Ectodermal cell (in vitro differentiated cells): ENCODE results near the gene DIS3L2.
"Not testable (repeated sequence)": the region's sequence is repeated elsewhere in the genome, so short reads cannot be mapped to it uniquely, and the experiment has no call there.

Experiments
- H3K27ac ChIP-seq: 2 replicates; pipeline ENCODE4 v1.7.0; 2013; ENCODE audit warnings: mild to moderate bottlenecking, low read depth, low read length; ENCODE audit not compliant: insufficient read depth, poor library complexity, severe bottlenecking
- H3K27me3 ChIP-seq: 2 replicates; pipeline ENCODE4 v1.7.0; 2013; ENCODE audit warnings: mild to moderate bottlenecking, low read length; ENCODE audit not compliant: insufficient read depth, control insufficient read depth, poor library complexity, severe bottlenecking
- H3K36me3 ChIP-seq: one replicate; pipeline ENCODE4 v1.7.0; 2013; ENCODE audit warnings: low read length; ENCODE audit not compliant: control insufficient read depth, insufficient read depth
- H3K4me1 ChIP-seq: one replicate; pipeline ENCODE4 v1.7.0; 2013; ENCODE audit warnings: low read length; ENCODE audit not compliant: control insufficient read depth, insufficient read depth
- H3K4me3 ChIP-seq: 2 replicates; pipeline ENCODE4 v1.7.0; 2013; ENCODE audit warnings: low read depth, low read length, control low read depth; ENCODE audit not compliant: insufficient read depth
- H3K9me3 ChIP-seq: 2 replicates; pipeline ENCODE4 v1.7.0; 2013; ENCODE audit warnings: mild to moderate bottlenecking, low read length, moderate library complexity; ENCODE audit not compliant: control insufficient read depth
- WGBS, 2 experiments: methylation state at CpG; one replicate each; pipeline ENCODE4 v1.1.7; 2013; ENCODE audit warnings: missing lambda C conversion rate in 2 of 2; 5-methylcytosine and 5-hydroxymethylcytosine counted together

DIS3L2 gene

GRCh38 chr2:232321817-232322559 is 360.5 kb downstream of the DIS3L2 start:
- no peak overlapping the region for H3K4me3 ChIP-seq
- H3K27me3 ChIP-seq: no peaks in the 10 kb centered on the region
- peaks cover 5% of the 10 kb centered on the region for H3K4me1 ChIP-seq
- no peak overlapping the region for H3K27ac ChIP-seq
- H3K9me3 ChIP-seq: no peaks in the 10 kb centered on the region
- no peaks in the 10 kb centered on the region for H3K36me3 ChIP-seq
- 94 to 95% methylated on average over 9 of the region's 9 CpGs for WGBS, 2 experiments

GRCh38 chr2:232322560-232323327 is 361.2 kb downstream of the DIS3L2 start:
- Histone ChIP-seq H3K36me3 (no peaks in the 10 kb centered on the region), H3K4me3 (no peak overlapping the region), H3K27ac (no peak overlapping the region), H3K4me1 (peaks cover 5% of the 10 kb centered on the region), H3K27me3 (no peaks in the 10 kb centered on the region), H3K9me3 (no peaks in the 10 kb centered on the region)
- 92 to 93% methylated on average over 18 of the region's 18 CpGs for WGBS, 2 experiments

GRCh38 chr2:232323328-232323650 is 361.8 kb downstream of the DIS3L2 start:
- 94% methylated on average over 4 of the region's 4 CpGs for WGBS, 2 experiments
- peaks cover 5% of the 10 kb centered on the region for H3K4me1 ChIP-seq
- no peaks in the 10 kb centered on the region for H3K36me3 ChIP-seq
- no peaks in the 10 kb centered on the region for H3K9me3 ChIP-seq
- no peak overlapping the region for H3K27ac ChIP-seq
- H3K27me3 ChIP-seq: no peaks in the 10 kb centered on the region
- H3K4me3 ChIP-seq: no peak overlapping the region

DNA sequence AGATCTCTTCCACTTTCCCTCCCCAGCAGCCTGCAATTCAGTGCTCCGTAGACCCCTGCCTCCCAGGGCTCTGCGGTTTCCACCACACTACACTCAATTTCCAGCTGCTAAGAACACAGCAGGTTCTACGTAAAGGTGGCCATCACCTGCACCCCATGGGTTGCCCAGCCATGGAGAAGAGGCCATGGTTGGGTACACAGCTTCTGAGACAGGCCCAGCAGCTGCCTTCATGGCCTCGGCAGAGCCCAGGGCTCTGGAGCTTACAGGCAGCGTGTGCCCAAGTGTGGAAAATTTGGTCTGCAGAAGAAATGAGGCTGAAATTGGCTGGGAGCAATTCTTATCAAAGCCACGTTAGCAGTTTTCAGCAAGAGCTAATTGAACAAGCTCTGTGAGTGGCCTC is 362.5 kb downstream of the DIS3L2 start:
- 88 to 91% methylated on average over 5 of the region's 6 CpGs for WGBS, 2 experiments
- H3K4me3 ChIP-seq, H3K36me3 ChIP-seq, H3K4me1 ChIP-seq, H3K27me3 ChIP-seq, H3K9me3 ChIP-seq, H3K27ac ChIP-seq: not testable (repeated sequence)

- Histone ChIP-seq H3K36me3 (no peaks in the 10 kb centered on the region), H3K9me3 (no peaks in the 10 kb centered on the region), H3K27ac (no peak overlapping the region), H3K4me3 (no peak overlapping the region), H3K27me3 (no peaks in the 10 kb centered on the region), H3K4me1 (peaks cover 5% of the 10 kb centered on the region)
- WGBS, 2 experiments: 92 to 94% methylated on average over 4 of the region's 4 CpGs
Measured at GRCh38 chr2:232324778-232325177, 363.3 kb downstream of the DIS3L2 start.

DNA sequence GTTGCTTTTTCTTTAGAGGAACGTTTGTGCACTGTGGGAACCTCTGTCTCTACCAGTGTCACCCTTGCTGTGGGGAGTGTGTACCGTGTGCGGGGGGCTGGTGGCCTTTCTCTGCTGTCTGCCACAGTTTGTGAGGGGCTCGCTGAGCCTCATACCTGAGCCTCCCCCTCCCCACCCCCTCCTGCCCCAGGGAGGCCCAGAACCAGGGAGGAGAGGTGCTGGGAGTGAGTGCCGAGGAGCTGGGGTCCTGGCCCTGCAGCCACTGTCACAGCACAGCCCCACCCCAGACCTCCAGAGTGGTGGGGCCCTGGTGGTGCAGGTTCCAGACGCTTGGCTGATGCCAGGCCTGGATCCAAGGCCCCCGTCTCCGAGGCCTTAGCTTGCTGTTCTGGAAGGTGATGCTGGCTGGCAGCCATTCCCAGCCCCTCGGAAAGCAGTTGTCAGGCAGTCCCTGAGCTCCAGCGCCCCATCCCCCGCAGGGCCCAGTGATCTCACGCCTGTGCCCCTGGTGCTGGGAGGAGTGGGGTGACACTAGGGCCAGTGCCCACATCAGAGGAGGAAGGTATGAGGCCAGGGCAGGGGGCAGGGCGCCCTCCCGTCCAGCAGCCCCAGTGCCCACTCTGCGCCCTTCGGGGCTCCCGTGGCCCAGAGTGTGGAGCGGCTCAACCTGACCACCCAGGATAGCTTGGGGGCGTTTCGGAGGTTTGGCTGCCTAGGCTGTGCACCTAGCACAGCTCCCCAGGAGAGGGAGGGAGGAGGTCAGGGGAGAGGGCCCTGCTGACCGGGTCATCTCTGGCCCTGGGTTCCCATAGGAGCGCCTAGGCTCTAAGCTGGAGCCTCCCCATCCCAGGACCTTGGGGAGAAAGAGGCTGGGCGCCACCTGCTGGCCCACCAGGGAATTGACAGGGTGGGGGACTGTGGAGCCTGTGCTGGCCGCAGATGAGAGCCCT is 364.1 kb downstream of the DIS3L2 start:
- H3K9me3 ChIP-seq: no peaks in the 10 kb centered on the region
- WGBS, 2 experiments: 82 to 84% methylated on average over 18 to 22 of the region's 24 CpGs
- H3K4me1 ChIP-seq: peaks cover 5% of the 10 kb centered on the region
- no peaks in the 10 kb centered on the region for H3K36me3 ChIP-seq
- H3K27ac ChIP-seq: no peak overlapping the region
- H3K27me3 ChIP-seq: no peaks in the 10 kb centered on the region
- no peak overlapping the region for H3K4me3 ChIP-seq

DNA sequence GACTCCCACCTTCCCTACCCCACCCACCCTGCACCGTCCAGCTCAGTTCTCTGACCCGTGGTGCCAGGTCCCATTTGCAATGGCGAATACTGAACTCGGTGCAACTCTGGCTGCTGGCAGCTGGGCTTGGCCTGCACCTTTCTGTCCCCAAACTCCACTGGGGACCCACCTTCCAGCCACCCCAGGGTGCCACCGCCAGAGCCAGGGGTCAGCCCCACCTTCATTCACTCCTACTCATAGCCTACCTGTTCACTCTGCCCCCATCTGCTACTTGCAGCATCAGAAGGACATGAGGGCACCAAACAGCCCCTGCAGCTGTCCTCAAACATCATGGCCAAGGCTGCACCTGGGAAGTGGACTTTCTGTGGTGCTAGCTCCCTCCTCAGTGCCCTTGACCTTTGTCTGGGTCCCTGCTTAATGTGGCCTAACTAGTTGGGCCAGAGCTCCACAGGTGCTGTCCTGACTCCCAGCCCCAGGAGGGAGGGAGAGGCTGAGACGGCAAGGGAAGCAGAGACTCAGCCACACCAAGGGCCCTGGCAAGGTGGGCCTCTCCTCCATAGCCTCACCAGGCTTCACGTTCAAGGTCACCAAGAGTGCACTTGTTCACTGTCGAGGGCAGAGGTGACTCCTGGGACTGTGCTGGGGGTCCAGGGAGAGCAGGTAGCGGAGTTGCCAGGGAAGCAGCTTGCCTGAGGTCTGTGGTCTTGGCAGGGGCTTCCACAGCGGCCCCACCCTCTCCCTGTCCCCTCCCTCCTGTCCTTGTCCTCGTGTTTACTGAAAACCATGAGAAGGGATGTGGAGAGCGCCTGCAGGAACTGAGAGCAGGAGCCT is 365.0 kb downstream of the DIS3L2 start:
- H3K9me3 ChIP-seq, H3K4me1 ChIP-seq, H3K4me3 ChIP-seq, H3K27me3 ChIP-seq, H3K27ac ChIP-seq, H3K36me3 ChIP-seq: not testable (repeated sequence)
- WGBS, 2 experiments: 73 to 77% methylated on average over 8 to 10 of the region's 12 CpGs

GRCh38 chr2:232327105-232328031 is 365.9 kb downstream of the DIS3L2 start:
- H3K4me1 ChIP-seq: no peaks in the 10 kb centered on the region
- H3K27me3 ChIP-seq: no peaks in the 10 kb centered on the region
- no peak overlapping the region for H3K4me3 ChIP-seq
- 61 to 64% methylated on average over 12 of the region's 12 CpGs for WGBS, 2 experiments
- no peaks in the 10 kb centered on the region for H3K9me3 ChIP-seq
- no peak overlapping the region for H3K27ac ChIP-seq
- no peaks in the 10 kb centered on the region for H3K36me3 ChIP-seq

DNA sequence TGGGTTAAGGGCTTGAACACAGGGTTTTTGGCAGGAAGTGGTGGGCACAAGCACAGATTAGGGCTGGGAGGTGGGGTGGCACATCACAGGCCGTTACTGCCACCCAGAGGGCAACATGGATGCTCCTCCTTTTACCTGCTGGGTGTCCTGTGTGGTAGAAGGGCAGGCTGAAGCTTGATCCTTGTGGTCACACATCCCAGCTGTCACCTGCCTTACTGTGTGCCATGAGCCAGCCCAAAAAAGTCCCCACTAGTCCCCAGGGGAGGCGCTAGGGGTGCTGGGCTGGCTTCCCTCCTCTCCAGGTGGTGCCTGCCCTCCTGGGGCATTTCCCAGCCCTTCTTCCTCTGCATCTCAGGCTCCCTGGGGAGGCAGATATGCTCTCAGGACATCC is 366.5 kb downstream of the DIS3L2 start:
- no peaks in the 10 kb centered on the region for H3K9me3 ChIP-seq
- H3K27me3 ChIP-seq: no peaks in the 10 kb centered on the region
- no peaks in the 10 kb centered on the region for H3K4me1 ChIP-seq
- H3K27ac ChIP-seq: no peak overlapping the region
- WGBS, 2 experiments: 83 to 85% methylated on average over 2 of the region's 2 CpGs
- H3K4me3 ChIP-seq: no peak overlapping the region
- H3K36me3 ChIP-seq: no peaks in the 10 kb centered on the region
